ENCODE data around the gene TTLL5.

GRCh38 chr14:75804570-75805275 lies 143.7 kb downstream of the TTLL5 start:
- TF ChIP-seq NFIX (CRISPR knock-in tag; IDR thresholded peaks at IDR 0.05; ENCODE audit: low read depth) (no peak), ATF7 (IDR thresholded peaks at IDR 0.05) (no peak), XRCC4 (IDR thresholded peaks at IDR 0.05; ENCODE audit: extremely low read depth, insufficient read depth, insufficient read length) (no peak), ZBTB43 (CRISPR knock-in tag; IDR thresholded peaks at IDR 0.05) (no peak), CTCF (IDR thresholded peaks at IDR 0.05 in 2 of 3, conservative IDR thresholded peaks at IDR 0.05 in 1 of 3; ENCODE audit: insufficient read depth in 2 of 3, low read depth in 1 of 3, low read length in 3 of 3) (no peak), HCFC1 (IDR thresholded peaks at IDR 0.05; ENCODE audit: low read depth, low read length) (no peak), POLR2A (conservative IDR thresholded peaks at IDR 0.05) (no peak), NR2C1 (IDR thresholded peaks at IDR 0.05) (no peak), NR2C1 (tag; IDR thresholded peaks at IDR 0.05) (no peak), HMG20B (CRISPR knock-in tag; IDR thresholded peaks at IDR 0.05) (no peak), ZBTB9 (CRISPR knock-in tag; IDR thresholded peaks at IDR 0.05) (no peak), ZNF311 (CRISPR knock-in tag; IDR thresholded peaks at IDR 0.05) (no peak), ZBTB7A (IDR thresholded peaks at IDR 0.05; ENCODE audit: borderline replicate concordance, control insufficient read depth, low read depth, low read length) (no peak), TCF3 (CRISPR knock-in tag; IDR thresholded peaks at IDR 0.05) (no peak), NFATC3 (IDR thresholded peaks at IDR 0.05) (no peak)
